Spleen (tissue), 7 donors: ENCODE results near the gene MBD5.

Source experiments
- CTCF ChIP-seq, 11 experiments: fragments of 200-600 bp in 7 of 11; fragments of 450-650 bp in 4 of 11; sonication (generic) in 4 of 11; IDR thresholded peaks in 8 of 11; conservative IDR thresholded peaks in 3 of 11; 1 replicate in 7 of 11; 2 replicates in 4 of 11; pipeline versions ENCODE4 v1.4.0 to v1.8.0; 2016 to 2021; ENCODE audit warnings: antibody characterized with exemption in 11 of 11, inconsistent platforms in 4 of 11, mild to moderate bottlenecking in 1 of 11
- POLR2A ChIP-seq, 3 donors: fragments of 450-650 bp; IDR thresholded peaks; one replicate each; pipeline ENCODE4 v1.5.1; 2017; ENCODE audit warnings: antibody characterized with exemption in 3 of 3, mild to moderate bottlenecking in 1 of 3
- donor health status: DM: no; HTN: no; CAD: no; lungs with moderate emphysema.
- donor health status: DM: no; HTN: no; CAD: no.
- donor health status: DM: no; HTN: no; CAD: no.

GRCh38 chr2:148529745-148530144 lies 508.9 kb downstream of the MBD5 start:
- TF ChIP-seq CTCF (IDR thresholded peaks at IDR 0.05 in 8 of 11, conservative IDR thresholded peaks at IDR 0.05 in 3 of 11), result no peak
- TF ChIP-seq POLR2A (IDR thresholded peaks at IDR 0.05), result no peak
